Kidney (tissue), 14 donors: ENCODE results near the gene ADAMTS12. TPM values are rescaled to one million over a fixed set of nuclear protein-coding genes. Genes with fewer than 3 reads are reported as not detected.

Source experiments
- DNase-seq, 5 donors: peaks; one replicate each; pipeline ENCODE4 v3.0.0-alpha.2; 2013 to 2020
- FAIRE-seq: peaks from 2 replicates; lab custom pipeline; 2012; peaks lifted over from hg19 to GRCh38; lab: Jason Lieb, UNC
- H3K27ac ChIP-seq, 2 donors: one replicate each; pipeline ENCODE4 v1.7.0; 2013; ENCODE audit warnings: low read depth in 2 of 2, low read length in 2 of 2, inconsistent platforms in 1 of 2
- H3K27me3 ChIP-seq: one replicate; pipeline ENCODE4 v1.7.1; 2013; ENCODE audit warnings: low read length, inconsistent platforms; ENCODE audit not compliant: control insufficient read depth, insufficient read depth
- H3K36me3 ChIP-seq, 3 donors: one replicate each; pipeline versions ENCODE4 v1.7.0 to v1.7.1; 2013; ENCODE audit warnings: low read length in 3 of 3, control low read depth in 1 of 3, inconsistent platforms in 1 of 3; ENCODE audit not compliant: insufficient read depth in 3 of 3, control insufficient read depth in 2 of 3
- H3K4me1 ChIP-seq, 3 donors: one replicate each; pipeline versions ENCODE4 v1.7.0 to v1.7.1; 2013; ENCODE audit warnings: low read length in 3 of 3, inconsistent platforms in 1 of 3, low read depth in 1 of 3; ENCODE audit not compliant: control insufficient read depth in 2 of 3, insufficient read depth in 2 of 3
- H3K4me3 ChIP-seq, 3 donors: one replicate each; pipeline versions ENCODE4 v1.7.0 to v1.8.1; 2013; ENCODE audit warnings: low read length in 3 of 3, control low read depth in 1 of 3, inconsistent platforms in 1 of 3
- H3K9ac ChIP-seq, 3 donors: one replicate each; pipeline versions ENCODE4 v1.7.0 to v1.7.1; 2013; ENCODE audit warnings: low read length in 3 of 3, control low read depth in 1 of 3, inconsistent platforms in 1 of 3
- H3K9me3 ChIP-seq, 3 donors: one replicate each; pipeline versions ENCODE4 v1.7.0 to v1.7.1; 2013; ENCODE audit warnings: low read length in 3 of 3, control low read depth in 1 of 3, inconsistent platforms in 1 of 3; ENCODE audit not compliant: control insufficient read depth in 2 of 3, insufficient read depth in 1 of 3
- intact Hi-C: fragments of 100-400 bp; cut with DNase I; formaldehyde crosslinking; loops from one replicate; pipeline ENCODE4 v1.11.1; 2022
- polyA plus RNA-seq: library from polyadenylated mRNA; stranded (reverse); fragments of 350-450 nt; fragmentation: Illumina TruSeq; extraction: RNeasy Lipid Tissue Mini Kit (QIAGEN cat#74804); gene quantifications from one replicate; pipeline ENCODE4 v1.2.3, GENCODE V29; 2014; ENCODE audit warnings: low read depth, low replicate concordance; ENCODE audit not compliant: insufficient read depth
- total RNA-seq: library from RNA; stranded (reverse); fragmentation: NEBNext Ultra II Directional; extraction: Animal tissue kit (Norgen Biotek cat#: 25700); gene quantifications from one replicate; pipeline ENCODE4 v1.2.1, GENCODE V29; 2021
- TF ChIP-seq, protein P1 (sequence below): IDR thresholded peaks from 3 replicates; pipeline ENCODE4 v1.5.1; 2012; ENCODE audit warnings: mild to moderate bottlenecking, moderate library complexity, borderline replicate concordance; ENCODE audit not compliant: insufficient read depth; ENCODE audit errors: extremely low read depth
- donor health status: control.
- donor health status: control.
- donor health status: control.
- donor health status: control.
- donor health status: control.
- donor health status: DM: yes; HTN: yes; CAD: no.
- donor health status: Normal renal cell carcinoma (clear cell type).

Gene ADAMTS12
- total and polyA plus RNA-seq, 2 donors from 2014 or later = 0.75 to 2.0 TPM

DNA sequence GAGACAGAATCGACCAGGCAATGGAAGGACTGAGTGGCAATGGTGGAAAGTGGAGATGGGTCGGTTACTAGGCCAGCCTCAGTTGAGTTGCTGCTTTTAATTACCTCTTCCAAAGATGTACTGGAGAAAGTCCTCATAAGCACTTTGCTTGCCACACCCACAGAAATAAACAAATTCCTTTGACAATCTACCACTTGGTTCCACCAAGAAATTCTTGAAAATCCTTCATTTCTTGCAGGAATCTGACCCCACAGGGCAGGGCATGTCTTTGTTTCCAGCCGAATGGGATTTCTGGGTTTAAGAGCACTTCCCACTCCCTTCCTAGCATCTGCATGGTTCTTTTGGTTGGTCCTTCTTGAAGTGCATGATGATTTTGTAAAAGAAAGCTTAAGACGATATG is 54.5 kb downstream of the ADAMTS12 start:
- Histone ChIP-seq H3K9me3 (no peaks in the 10 kb centered on the region), H3K9ac (no peak overlapping the region), H3K27ac (no peak overlapping the region), H3K27me3 (no peaks in the 10 kb centered on the region), H3K4me1 (no peaks in the 10 kb centered on the region), H3K36me3 (no peaks in the 10 kb centered on the region), H3K4me3 (no peak overlapping the region)
- TF ChIP-seq, protein P1, sequence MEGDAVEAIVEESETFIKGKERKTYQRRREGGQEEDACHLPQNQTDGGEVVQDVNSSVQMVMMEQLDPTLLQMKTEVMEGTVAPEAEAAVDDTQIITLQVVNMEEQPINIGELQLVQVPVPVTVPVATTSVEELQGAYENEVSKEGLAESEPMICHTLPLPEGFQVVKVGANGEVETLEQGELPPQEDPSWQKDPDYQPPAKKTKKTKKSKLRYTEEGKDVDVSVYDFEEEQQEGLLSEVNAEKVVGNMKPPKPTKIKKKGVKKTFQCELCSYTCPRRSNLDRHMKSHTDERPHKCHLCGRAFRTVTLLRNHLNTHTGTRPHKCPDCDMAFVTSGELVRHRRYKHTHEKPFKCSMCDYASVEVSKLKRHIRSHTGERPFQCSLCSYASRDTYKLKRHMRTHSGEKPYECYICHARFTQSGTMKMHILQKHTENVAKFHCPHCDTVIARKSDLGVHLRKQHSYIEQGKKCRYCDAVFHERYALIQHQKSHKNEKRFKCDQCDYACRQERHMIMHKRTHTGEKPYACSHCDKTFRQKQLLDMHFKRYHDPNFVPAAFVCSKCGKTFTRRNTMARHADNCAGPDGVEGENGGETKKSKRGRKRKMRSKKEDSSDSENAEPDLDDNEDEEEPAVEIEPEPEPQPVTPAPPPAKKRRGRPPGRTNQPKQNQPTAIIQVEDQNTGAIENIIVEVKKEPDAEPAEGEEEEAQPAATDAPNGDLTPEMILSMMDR = no peak
- intact Hi-C loops = no loop called here
- DNase-seq (no peak), FAIRE-seq (no peak)

DNA sequence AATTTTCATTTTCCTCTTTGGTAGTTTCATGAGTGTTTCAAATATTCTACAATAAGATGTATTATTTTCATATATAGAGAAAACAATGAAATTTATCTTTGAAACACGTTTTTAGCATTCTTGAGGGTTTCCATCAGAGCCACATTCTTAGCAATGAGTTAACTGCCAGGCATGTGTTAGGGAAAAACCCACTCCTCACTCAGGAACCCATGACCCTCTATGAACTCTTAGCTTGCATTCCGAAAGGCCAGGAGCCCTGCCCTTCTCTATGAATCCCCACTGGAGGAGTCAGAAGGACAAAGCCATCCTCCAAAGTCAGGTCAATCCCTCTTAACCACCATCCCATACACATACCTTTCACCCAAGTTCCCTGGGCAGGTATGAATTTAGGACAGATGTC is 57.5 kb downstream of the ADAMTS12 start:
- Histone ChIP-seq H3K27me3 (no peaks in the 10 kb centered on the region), H3K36me3 (no peaks in the 10 kb centered on the region), H3K4me3 (no peak overlapping the region), H3K27ac (no peak overlapping the region), H3K4me1 (no peaks in the 10 kb centered on the region), H3K9me3 (no peaks in the 10 kb centered on the region), H3K9ac (no peak overlapping the region)
- DNase-seq (no peak), FAIRE-seq (no peak)
- TF ChIP-seq, protein P1 = no peak
- intact Hi-C loops = no loop called here

GRCh38 chr5:33833237-33833575 is 58.6 kb downstream of the ADAMTS12 start:
- Histone ChIP-seq H3K9me3 (no peaks in the 10 kb centered on the region), H3K36me3 (no peaks in the 10 kb centered on the region)
- DNase-seq = no peak

More at GRCh38 chr5:33833237-33833575, 58.6 kb downstream of the ADAMTS12 start:
- no peak for FAIRE-seq
- no peak overlapping the region for H3K4me3 ChIP-seq
- intact Hi-C loops = no loop called here
- peaks cover 0 to 7% (median 4%) of the 10 kb centered on the region in 3 donors for H3K4me1 ChIP-seq
- H3K27me3 ChIP-seq = no peaks in the 10 kb centered on the region
- H3K27ac ChIP-seq = no peak overlapping the region
- TF ChIP-seq, protein P1 = no peak
- H3K9ac ChIP-seq = no peak overlapping the region
